Measurements from ENCODE around the gene EAF2.

The EAF2 gene

DNA sequence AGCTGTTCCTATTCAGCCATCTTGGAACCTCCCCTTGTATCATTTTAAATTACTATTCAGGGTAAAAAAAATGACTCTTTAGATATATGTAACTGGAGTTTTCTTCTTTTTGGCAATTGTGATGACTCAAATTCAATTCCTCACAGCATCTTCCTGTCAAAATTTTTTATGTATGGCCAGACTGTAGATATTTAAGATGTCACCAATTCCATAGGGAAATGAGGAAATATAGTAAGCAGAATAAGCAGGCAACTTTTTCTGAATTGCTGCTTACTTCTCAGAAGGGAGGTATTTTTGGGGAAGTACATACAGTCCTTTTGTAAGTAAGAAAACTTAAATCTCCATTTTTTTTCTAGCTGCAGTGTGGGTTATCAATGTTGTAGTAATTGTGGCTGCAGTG lies 28.8 kb downstream of the EAF2 start:
- DNase-seq (ENCODE audit: insufficient read length) (no peak), FAIRE-seq (peak; percentile 38)
- no peak for TF ChIP-seq POLR2AphosphoS5 (IDR thresholded peaks at IDR 0.05; ENCODE audit: low read depth, low read length)
- no peak for TF ChIP-seq TAF1 (IDR thresholded peaks at IDR 0.05; ENCODE audit: borderline replicate concordance, low read depth, low read length)
- TF ChIP-seq POLR2A (IDR thresholded peaks at IDR 0.05; ENCODE audit: low read depth, low read length) = no peak

DNA sequence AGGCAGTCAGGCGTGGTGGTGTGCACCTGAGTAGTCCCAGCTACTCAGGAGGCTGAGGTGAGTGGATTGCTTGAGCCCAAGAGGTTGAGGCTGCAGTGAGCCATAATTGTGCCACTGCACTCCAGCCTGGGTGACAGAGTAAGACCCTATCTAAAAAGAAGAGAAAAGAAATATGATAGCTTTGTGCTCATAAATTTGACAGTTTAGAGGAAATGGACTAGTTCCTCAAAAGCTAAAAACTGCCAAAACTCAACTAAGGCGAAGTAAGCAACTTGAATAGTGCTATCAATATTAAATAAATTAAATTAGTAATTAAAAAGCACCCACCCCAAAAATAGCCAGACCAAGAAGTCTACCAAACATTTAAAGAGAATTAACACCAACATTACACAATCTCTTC lies 34.7 kb downstream of the EAF2 start:
- FAIRE-seq = no peak
- no peak for DNase-seq (ENCODE audit: insufficient read length)
- TF ChIP-seq TAF1 (IDR thresholded peaks at IDR 0.05; ENCODE audit: borderline replicate concordance, low read depth, low read length) = no peak
- no peak for TF ChIP-seq POLR2A (IDR thresholded peaks at IDR 0.05; ENCODE audit: low read depth, low read length)
- no peak for TF ChIP-seq POLR2AphosphoS5 (IDR thresholded peaks at IDR 0.05; ENCODE audit: low read depth, low read length)

DNA sequence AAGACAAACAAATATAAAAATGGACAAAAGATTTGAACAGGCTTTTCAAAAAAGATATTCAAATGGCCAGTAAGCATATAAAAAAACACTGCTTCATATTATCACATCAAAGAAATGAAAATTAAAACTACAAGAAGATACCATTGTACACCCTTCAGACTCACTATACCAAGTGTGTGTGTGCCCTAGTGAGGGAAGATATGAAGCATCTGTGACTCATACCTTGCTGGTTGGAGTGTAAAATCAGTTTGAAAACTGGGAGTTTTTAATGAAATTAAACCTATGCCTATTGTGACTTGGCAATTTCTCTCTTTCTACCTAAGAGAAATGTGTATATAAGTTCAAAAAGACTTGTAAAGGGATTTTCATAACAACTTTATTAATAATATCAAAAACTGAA lies 35.7 kb downstream of the EAF2 start:
- FAIRE-seq (no peak), DNase-seq (ENCODE audit: insufficient read length) (no peak)
- TF ChIP-seq POLR2AphosphoS5 (IDR thresholded peaks at IDR 0.05; ENCODE audit: low read depth, low read length) (no peak), POLR2A (IDR thresholded peaks at IDR 0.05; ENCODE audit: low read depth, low read length) (no peak), TAF1 (IDR thresholded peaks at IDR 0.05; ENCODE audit: borderline replicate concordance, low read depth, low read length) (no peak)

DNA sequence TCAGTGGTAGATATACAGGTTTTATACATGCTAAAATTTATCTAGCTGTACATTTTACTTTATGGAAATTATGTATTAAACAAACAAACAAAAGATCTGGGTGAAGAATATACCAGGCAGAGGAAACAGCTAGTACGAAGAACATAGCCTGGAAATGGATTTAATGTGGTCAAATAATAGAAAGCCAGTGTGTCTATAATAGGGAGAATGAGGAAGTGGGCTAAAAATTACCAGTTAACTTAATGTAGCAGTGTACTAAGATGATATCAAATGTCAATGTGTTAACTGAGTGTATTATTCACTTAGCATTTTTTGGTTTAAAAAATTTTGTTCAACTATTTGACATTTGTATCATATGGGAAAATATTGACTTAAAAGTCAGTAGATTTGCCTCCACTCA lies 36.4 kb downstream of the EAF2 start:
- TF ChIP-seq TAF1 (IDR thresholded peaks at IDR 0.05; ENCODE audit: borderline replicate concordance, low read depth, low read length) (no peak), POLR2A (IDR thresholded peaks at IDR 0.05; ENCODE audit: low read depth, low read length) (no peak), POLR2AphosphoS5 (IDR thresholded peaks at IDR 0.05; ENCODE audit: low read depth, low read length) (no peak)
- FAIRE-seq (no peak), DNase-seq (ENCODE audit: insufficient read length) (no peak)

DNA sequence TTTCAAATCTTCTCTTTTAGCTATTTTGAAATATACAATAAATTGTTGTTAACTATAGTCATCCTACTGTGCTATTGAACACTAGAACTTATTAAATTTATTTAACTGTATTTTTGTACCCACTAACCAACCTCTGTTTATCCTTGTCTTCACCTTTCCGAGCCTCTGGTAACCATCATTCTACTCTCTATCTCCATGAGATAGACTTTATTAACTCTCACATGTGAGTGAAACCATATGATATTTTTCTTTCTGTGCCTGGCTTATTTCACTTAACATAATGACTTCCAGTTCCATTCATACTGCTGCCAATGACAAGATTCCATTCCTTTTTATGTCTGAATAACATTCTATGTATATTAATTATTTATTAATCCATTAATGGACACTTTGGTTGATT lies 43.4 kb downstream of the EAF2 start:
- no peak for FAIRE-seq
- TF ChIP-seq TAF1 (IDR thresholded peaks at IDR 0.05; ENCODE audit: borderline replicate concordance, low read depth, low read length) (no peak), POLR2AphosphoS5 (IDR thresholded peaks at IDR 0.05; ENCODE audit: low read depth, low read length) (no peak), POLR2A (IDR thresholded peaks at IDR 0.05; ENCODE audit: low read depth, low read length) (no peak)

DNA sequence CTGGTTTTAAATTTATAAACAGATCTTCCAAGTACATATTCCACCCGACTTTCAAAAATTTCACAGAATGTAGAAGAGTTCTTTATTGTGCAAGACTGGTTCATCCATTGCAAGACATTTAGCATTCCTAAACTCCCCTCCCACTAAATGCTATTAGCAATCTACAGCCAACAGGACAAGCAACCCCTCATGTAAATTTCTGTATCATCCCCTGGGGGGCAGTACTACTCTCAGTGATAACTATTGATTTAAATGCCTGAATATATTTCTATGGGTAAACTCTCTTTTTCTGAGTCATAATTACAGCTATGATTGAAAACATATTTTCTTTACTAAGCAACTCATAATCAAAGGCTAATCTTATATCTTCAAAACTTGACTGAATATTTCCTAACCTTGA lies 48.5 kb downstream of the EAF2 start:
- DNase-seq (ENCODE audit: insufficient read length) (no peak), FAIRE-seq (no peak)
- TF ChIP-seq TAF1 (IDR thresholded peaks at IDR 0.05; ENCODE audit: borderline replicate concordance, low read depth, low read length) (no peak), POLR2AphosphoS5 (IDR thresholded peaks at IDR 0.05; ENCODE audit: low read depth, low read length) (no peak), POLR2A (IDR thresholded peaks at IDR 0.05; ENCODE audit: low read depth, low read length) (no peak)

More for the DNA sequence above, 43.4 kb downstream of the EAF2 start:
- DNase-seq (ENCODE audit: insufficient read length) = no peak

DNA sequence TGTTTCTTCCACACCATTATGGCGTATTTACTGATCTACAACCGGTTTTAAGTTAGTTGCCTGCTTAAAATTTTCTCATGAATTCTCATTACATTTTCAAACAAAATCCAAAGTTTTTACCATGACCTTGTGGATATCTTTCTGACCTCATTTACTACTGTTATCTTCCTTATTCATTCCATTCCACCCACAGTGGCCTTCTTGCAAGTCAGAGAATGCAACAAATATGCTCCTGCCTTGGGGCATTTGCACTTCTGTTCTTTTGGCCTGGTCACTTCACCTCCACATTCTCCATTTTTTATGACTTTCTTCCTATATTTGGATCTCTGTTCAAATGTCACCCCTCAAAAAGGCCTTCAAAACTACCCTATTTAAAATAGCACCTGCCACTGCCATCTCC lies 50.4 kb downstream of the EAF2 start:
- TF ChIP-seq TAF1 (IDR thresholded peaks at IDR 0.05; ENCODE audit: borderline replicate concordance, low read depth, low read length) (no peak), POLR2A (IDR thresholded peaks at IDR 0.05; ENCODE audit: low read depth, low read length) (no peak), POLR2AphosphoS5 (IDR thresholded peaks at IDR 0.05; ENCODE audit: low read depth, low read length) (no peak)

DNA sequence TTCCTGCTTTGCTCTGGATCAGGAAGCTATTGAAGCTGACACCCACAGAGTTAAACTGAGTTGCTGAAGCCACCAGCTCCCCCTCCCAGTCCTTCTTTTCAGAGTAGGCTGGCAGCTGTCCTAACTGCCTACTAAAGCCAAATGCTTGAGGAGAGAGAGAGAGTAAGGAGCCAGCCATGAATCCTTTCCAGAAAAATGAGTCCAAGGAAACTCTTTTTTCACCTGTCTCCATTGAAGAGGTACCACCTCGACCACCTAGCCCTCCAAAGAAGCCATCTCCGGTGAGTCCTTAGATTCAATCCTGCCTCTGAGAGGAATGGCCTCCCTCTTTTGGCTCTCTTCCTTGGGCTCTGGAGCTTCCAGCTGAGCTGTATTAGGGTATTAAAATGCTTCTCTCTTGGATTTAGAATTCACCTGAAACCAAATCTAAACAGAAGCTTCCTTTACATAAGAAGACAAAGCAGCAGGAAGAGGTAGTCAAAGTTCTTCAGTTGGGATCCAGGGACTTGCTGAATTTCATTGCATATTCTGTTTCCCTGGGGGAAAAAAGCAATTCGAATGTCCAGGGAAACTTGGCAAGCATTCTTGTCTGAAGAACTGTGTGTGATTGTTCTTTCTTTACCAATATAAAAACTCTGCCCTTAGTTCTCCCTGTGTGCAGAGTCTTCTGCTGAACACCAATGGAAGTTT lies 59.4 kb downstream of the EAF2 start, which contains the start of gene SLC15A2:
TSS of gene SLC15A2 (plus strand) at position 101 of the 690 bp plus-strand sequence. CDS start at position 177, 76 bp downstream.
- FAIRE-seq = no peak
- TF ChIP-seq TAF1 (IDR thresholded peaks at IDR 0.05; ENCODE audit: borderline replicate concordance, low read depth, low read length) (no peak), POLR2A (IDR thresholded peaks at IDR 0.05; ENCODE audit: low read depth, low read length) (no peak), POLR2AphosphoS5 (IDR thresholded peaks at IDR 0.05; ENCODE audit: low read depth, low read length) (no peak)
- no peak for DNase-seq (ENCODE audit: insufficient read length)

More for the DNA sequence above, 50.4 kb downstream of the EAF2 start:
- DNase-seq (ENCODE audit: insufficient read length) = no peak
- FAIRE-seq = no peak

DNA sequence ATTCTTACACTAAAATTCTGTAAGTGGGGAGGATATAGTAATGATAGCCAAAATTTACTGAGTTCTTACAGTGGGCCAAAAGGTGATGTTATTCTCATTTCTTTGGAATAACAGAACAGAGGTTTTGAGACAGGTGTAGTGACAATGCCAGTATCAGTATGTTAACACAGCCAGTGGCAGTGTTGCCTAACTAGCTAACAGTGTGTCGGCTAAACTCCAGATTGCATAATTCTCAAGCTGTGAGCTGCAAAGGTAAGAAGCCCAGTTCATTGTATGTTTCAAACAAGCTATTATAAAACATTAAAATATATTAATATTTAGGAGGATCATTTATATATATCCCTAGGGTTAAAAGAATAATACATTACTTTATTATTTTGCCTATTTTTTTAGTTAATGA lies 60.1 kb downstream of the EAF2 start:
- FAIRE-seq = no peak
- no peak for TF ChIP-seq POLR2A (IDR thresholded peaks at IDR 0.05; ENCODE audit: low read depth, low read length)
- no peak for TF ChIP-seq TAF1 (IDR thresholded peaks at IDR 0.05; ENCODE audit: borderline replicate concordance, low read depth, low read length)
- no peak for TF ChIP-seq POLR2AphosphoS5 (IDR thresholded peaks at IDR 0.05; ENCODE audit: low read depth, low read length)
- DNase-seq (ENCODE audit: insufficient read length) = no peak

DNA sequence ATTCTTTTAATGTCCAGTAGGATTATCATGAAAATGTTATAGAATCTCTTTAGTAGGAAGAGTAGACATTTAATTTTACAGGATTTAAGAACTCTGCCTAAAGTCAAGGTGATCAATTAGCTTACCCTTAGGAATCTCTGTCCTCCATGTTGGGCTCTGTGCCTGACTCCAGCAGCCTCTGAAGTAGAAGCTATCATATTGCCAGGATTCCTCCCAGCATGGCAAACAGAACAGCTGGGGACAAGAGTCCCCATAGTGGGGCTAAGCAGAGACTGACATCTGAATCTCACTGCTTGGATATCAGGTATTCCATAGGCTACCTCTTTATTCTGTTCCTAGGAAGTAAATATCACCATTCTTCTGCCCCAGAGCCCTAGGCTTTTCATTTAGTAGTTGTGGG lies 60.7 kb downstream of the EAF2 start:
- FAIRE-seq (no peak), DNase-seq (ENCODE audit: insufficient read length) (no peak)
- TF ChIP-seq POLR2AphosphoS5 (IDR thresholded peaks at IDR 0.05; ENCODE audit: low read depth, low read length) = no peak
- TF ChIP-seq TAF1 (IDR thresholded peaks at IDR 0.05; ENCODE audit: borderline replicate concordance, low read depth, low read length) = no peak
- TF ChIP-seq POLR2A (IDR thresholded peaks at IDR 0.05; ENCODE audit: low read depth, low read length) = no peak

DNA sequence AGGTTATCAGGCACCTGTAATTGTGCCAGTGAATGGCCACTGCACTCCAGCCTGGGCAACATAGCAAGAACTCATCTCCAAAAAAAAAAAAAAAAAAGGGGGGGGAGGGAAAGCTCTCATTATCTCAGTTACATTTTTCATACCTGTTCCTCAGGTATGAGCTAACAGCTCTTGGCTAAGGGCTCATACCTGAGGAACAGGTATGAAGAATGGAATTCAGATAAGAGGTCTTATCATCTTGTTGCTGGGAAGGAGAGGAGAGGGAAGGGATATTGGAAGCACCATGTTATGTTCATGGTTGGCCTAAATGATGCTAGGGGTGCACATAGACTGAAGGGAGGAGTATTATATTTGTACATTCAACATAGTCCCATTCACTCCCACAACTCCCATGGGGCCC lies 61.8 kb downstream of the EAF2 start:
- FAIRE-seq = no peak
- no peak for DNase-seq (ENCODE audit: insufficient read length)
- no peak for TF ChIP-seq TAF1 (IDR thresholded peaks at IDR 0.05; ENCODE audit: borderline replicate concordance, low read depth, low read length)
- TF ChIP-seq POLR2A (IDR thresholded peaks at IDR 0.05; ENCODE audit: low read depth, low read length) = no peak
- TF ChIP-seq POLR2AphosphoS5 (IDR thresholded peaks at IDR 0.05; ENCODE audit: low read depth, low read length) = no peak

DNA sequence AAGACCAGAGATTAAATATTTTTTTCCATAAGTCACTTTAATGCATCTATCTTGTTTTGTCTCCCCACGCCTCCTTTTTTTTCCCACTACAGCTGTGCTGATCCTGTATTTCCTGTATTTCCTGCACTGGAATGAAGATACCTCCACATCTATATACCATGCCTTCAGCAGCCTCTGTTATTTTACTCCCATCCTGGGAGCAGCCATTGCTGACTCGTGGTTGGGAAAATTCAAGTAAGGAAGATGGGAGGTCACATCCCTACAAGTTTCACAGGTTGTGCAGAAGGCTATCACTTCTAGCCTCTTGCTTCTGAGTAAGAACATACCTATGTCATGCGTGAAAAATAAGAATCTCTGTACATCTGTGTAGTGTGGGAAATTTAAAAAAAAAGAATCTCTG lies 62.3 kb downstream of the EAF2 start:
- no peak for FAIRE-seq
- TF ChIP-seq TAF1 (IDR thresholded peaks at IDR 0.05; ENCODE audit: borderline replicate concordance, low read depth, low read length) (no peak), POLR2A (IDR thresholded peaks at IDR 0.05; ENCODE audit: low read depth, low read length) (no peak), POLR2AphosphoS5 (IDR thresholded peaks at IDR 0.05; ENCODE audit: low read depth, low read length) (no peak)

More for the DNA sequence above, 62.3 kb downstream of the EAF2 start:
- no peak for DNase-seq (ENCODE audit: insufficient read length)
